Ishikawa (cell line): ENCODE data around the gene WSCD2.

Experiments used
- CEBPB ChIP-seq: IDR thresholded peaks from 2 replicates; pipeline ENCODE4 v1.6.1; 2012
- CREB1 ChIP-seq: IDR thresholded peaks from 2 replicates; pipeline ENCODE4 v1.6.1; 2012; ENCODE audit warnings: low read depth
- EGR1 ChIP-seq: IDR thresholded peaks from 2 replicates; pipeline ENCODE4 v1.6.1; 2012
- EP300 ChIP-seq: IDR thresholded peaks from 2 replicates; pipeline ENCODE4 v1.6.1; 2012; ENCODE audit warnings: borderline replicate concordance
- FOXM1 ChIP-seq: IDR thresholded peaks from 2 replicates; pipeline ENCODE4 v1.6.1; 2012; ENCODE audit warnings: low read depth, borderline replicate concordance
- NFIC ChIP-seq: IDR thresholded peaks from 2 replicates; pipeline ENCODE4 v1.6.1; 2012
- RAD21 ChIP-seq: IDR thresholded peaks from 2 replicates; pipeline ENCODE4 v1.6.1; 2012; ENCODE audit warnings: low read depth
- TAF1 ChIP-seq: IDR thresholded peaks from 2 replicates; pipeline ENCODE4 v1.6.1; 2012; ENCODE audit warnings: low read depth, mild to moderate bottlenecking
- TCF12 ChIP-seq: IDR thresholded peaks from 2 replicates; pipeline ENCODE4 v1.6.1; 2012; ENCODE audit warnings: low read depth
- TEAD4 ChIP-seq: IDR thresholded peaks from 2 replicates; pipeline ENCODE4 v1.6.1; 2012
- YY1 ChIP-seq: IDR thresholded peaks from 2 replicates; pipeline ENCODE4 v1.6.1; 2012; ENCODE audit warnings: low read depth
- ZBTB7A ChIP-seq: IDR thresholded peaks from 2 replicates; pipeline ENCODE4 v1.6.1; 2012; ENCODE audit warnings: low read depth
- TF ChIP-seq, protein P1 (sequence below): IDR thresholded peaks from 2 replicates; pipeline ENCODE4 v1.6.1; 2012; ENCODE audit warnings: low read depth, mild to moderate bottlenecking
- TF ChIP-seq, protein P2 (sequence below): IDR thresholded peaks from 2 replicates; pipeline ENCODE4 v1.6.1; 2012
- TF ChIP-seq, protein P3 (sequence below): IDR thresholded peaks from 2 replicates; pipeline ENCODE4 v1.6.1; 2012

WSCD2 gene

DNA sequence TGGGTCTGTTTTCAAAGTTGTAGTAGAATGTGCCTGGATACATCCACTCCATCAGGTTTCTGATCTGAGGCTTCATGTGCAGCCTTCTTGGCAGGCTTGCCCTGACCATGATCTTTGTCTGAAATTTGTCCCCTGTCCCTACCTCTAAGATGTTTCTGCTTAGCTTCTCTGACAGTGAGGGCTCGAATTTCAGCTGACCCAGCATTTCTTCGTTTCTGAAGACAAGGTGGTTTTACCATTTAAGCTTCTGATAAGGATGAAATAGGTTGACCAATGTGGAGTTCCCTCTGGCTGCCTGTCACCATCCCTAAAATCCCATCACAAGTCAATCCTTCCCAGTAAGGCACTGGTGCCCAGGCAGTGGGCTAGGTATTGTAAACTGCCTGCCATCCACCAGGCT, 153.1 kb downstream of the WSCD2 start:
- no peak for TF ChIP-seq CREB1
- TF ChIP-seq EGR1, result no peak
- TF ChIP-seq, protein P1, sequence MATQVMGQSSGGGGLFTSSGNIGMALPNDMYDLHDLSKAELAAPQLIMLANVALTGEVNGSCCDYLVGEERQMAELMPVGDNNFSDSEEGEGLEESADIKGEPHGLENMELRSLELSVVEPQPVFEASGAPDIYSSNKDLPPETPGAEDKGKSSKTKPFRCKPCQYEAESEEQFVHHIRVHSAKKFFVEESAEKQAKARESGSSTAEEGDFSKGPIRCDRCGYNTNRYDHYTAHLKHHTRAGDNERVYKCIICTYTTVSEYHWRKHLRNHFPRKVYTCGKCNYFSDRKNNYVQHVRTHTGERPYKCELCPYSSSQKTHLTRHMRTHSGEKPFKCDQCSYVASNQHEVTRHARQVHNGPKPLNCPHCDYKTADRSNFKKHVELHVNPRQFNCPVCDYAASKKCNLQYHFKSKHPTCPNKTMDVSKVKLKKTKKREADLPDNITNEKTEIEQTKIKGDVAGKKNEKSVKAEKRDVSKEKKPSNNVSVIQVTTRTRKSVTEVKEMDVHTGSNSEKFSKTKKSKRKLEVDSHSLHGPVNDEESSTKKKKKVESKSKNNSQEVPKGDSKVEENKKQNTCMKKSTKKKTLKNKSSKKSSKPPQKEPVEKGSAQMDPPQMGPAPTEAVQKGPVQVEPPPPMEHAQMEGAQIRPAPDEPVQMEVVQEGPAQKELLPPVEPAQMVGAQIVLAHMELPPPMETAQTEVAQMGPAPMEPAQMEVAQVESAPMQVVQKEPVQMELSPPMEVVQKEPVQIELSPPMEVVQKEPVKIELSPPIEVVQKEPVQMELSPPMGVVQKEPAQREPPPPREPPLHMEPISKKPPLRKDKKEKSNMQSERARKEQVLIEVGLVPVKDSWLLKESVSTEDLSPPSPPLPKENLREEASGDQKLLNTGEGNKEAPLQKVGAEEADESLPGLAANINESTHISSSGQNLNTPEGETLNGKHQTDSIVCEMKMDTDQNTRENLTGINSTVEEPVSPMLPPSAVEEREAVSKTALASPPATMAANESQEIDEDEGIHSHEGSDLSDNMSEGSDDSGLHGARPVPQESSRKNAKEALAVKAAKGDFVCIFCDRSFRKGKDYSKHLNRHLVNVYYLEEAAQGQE, result no peak
- no peak for TF ChIP-seq TEAD4
- TF ChIP-seq, protein P2, sequence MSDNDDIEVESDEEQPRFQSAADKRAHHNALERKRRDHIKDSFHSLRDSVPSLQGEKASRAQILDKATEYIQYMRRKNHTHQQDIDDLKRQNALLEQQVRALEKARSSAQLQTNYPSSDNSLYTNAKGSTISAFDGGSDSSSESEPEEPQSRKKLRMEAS, result no peak
- TF ChIP-seq FOXM1, result no peak
- no peak for TF ChIP-seq RAD21
- TF ChIP-seq EP300, result no peak
- TF ChIP-seq CEBPB, result no peak
- TF ChIP-seq ZBTB7A, result no peak
- TF ChIP-seq, protein P3, sequence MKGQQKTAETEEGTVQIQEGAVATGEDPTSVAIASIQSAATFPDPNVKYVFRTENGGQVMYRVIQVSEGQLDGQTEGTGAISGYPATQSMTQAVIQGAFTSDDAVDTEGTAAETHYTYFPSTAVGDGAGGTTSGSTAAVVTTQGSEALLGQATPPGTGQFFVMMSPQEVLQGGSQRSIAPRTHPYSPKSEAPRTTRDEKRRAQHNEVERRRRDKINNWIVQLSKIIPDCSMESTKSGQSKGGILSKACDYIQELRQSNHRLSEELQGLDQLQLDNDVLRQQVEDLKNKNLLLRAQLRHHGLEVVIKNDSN, result no peak
- TF ChIP-seq TAF1, result no peak
- TF ChIP-seq TCF12, result no peak
- TF ChIP-seq NFIC, result no peak
- no peak for TF ChIP-seq YY1

DNA sequence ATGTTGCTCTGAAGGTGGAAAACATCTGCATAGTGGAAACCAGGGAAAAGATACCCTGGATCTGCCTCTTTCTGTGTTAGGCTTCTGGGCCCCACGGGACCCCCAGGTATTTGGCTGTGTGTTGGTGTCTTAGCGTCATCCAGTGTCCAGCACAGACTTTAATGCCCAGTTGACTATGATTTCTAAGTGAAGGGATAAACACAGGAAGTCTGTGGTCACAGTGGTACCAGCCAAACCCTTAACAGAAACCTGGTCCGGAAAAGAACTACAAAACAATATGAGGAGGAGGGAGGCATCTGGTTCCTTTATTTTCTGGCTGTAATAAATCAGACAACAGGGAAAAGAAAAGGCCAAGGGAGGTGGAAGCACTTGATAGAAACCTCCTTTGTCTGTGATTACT, 153.6 kb downstream of the WSCD2 start:
- TF ChIP-seq CREB1 (no peak), ZBTB7A (no peak), NFIC (no peak), CEBPB (no peak), TCF12 (no peak)
- TF ChIP-seq, protein P2, result no peak

DNA sequence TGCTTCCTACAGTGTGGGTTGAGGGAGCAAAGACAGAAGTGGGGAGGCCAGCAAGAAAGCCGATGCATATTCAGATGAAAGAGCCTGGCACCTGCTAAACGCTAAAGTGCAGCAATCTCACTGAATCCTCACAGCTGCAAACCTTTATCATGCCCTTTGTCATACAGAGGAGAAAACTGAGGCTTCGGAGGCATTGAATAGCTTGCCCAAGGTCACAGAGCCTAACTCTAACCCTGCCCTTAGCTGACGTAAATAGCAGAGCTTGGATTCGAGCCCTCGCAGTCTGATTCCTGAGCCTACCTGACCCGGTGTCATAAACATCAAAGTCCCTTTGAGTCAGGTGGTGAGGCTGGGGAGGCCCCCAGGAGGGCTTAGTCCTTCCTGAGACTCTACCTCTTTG, 155.1 kb downstream of the WSCD2 start:
- no peak for TF ChIP-seq TAF1
- TF ChIP-seq, protein P1, result no peak
- TF ChIP-seq TCF12, result no peak
- TF ChIP-seq TEAD4, result no peak
- TF ChIP-seq CEBPB, result no peak
- TF ChIP-seq, protein P2, result no peak
- TF ChIP-seq EP300, result no peak
- no peak for TF ChIP-seq EGR1
- no peak for TF ChIP-seq RAD21
- TF ChIP-seq FOXM1, result no peak
- TF ChIP-seq, protein P3, result no peak
- no peak for TF ChIP-seq ZBTB7A
- TF ChIP-seq NFIC, result no peak

DNA sequence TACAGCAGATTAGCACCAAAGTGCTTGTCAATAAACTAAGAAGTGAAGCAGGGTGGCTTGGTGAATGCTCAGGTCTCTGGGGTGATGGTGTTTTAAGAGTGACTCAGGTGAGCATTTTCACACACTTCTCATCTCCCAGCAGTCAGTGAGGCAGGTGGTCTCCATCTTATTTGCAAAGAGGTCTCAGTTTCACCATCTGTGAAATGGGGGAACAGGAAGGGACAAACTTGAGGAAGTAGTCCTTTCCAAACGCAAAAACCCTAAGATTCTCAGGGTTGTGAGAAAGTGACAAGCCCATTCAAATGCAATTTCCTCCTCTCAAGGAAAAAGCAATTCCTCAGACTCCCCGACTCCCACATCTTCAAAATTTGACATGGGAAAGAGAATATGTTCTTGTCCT, 155.9 kb downstream of the WSCD2 start:
- TF ChIP-seq, protein P3, result no peak
- TF ChIP-seq TEAD4 (no peak), EGR1 (no peak), ZBTB7A (no peak), TCF12 (no peak), FOXM1 (no peak), CEBPB (no peak), YY1 (no peak), RAD21 (no peak), EP300 (no peak), TAF1 (no peak), CREB1 (no peak), NFIC (no peak)
- TF ChIP-seq, protein P1, result no peak
- TF ChIP-seq, protein P2, result no peak
